ENCODE data around the gene TMEM143.
A peak's percentile ranks its signal among the peaks of the same experiment; 100 is the strongest.
"Not testable (repeated sequence)": the region's sequence is repeated elsewhere in the genome, so short reads cannot be mapped to it uniquely, and the experiment has no call there.

Gene TMEM143

DNA sequence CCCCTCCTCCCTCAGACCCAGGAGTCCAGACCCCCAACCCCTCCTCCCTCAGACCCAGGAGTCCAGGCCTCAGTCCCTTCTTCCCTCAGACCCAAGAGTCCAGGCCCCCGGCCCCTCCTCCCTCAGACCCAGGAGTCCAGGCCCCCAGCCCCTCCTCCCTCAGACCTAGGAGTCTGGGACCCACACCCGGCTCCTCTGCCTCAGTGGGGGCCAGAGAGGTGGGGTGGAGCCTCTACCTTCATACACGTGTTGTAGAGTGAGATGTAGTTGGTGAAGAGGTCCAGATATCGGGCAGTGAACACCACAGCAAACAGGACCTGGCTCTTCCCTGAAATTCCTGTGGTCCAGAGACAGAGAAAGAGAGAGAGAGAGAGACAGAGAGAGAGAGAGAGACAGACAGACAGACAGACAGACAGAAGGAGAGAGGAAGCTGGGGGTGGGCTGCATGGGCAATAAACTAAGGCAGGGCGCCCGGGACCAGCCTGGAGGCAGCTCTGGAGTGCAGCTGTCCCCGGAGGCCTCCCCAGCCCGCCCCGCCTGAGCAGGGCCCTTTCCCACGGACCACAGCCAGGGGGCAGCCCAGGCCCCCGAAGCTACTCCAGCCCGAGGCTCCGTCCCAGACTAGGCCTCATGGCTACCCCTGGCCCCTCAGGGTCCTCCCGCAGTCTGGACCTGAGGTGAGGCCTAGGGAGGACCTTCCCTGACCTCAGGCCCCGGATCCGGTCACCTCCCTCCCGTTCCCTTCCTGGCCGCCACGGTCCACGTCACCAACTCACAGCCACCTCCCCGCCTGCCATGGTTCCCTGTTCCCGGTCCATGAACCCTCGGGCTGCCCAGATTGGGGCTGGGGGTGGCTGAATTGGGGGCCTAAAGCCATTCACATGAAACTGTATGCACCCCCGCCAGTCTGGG lies 26.7 kb upstream of the TMEM143 start:
- DNase-seq = peak; percentile 80

DNA sequence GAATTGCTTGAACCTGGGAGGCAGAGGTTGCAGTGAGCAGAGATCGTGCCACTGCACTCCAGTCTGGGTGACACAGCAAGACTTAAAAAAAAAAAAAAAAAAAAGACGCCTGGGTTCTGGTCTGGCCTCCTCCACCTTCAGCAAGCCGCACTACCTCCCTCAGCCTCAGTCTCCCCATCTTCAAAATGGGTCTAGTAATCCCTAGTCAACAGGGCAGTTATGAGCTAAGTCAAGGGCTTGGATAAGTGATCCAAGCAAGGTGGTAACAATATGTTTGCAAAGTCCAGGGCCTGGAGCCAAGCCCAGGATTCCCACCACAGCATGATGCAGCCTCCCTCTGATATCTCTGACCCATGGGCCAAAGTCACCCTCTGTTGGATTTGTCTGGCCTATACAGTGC lies 23.2 kb upstream of the TMEM143 start:
- DNase-seq = no peak

DNA sequence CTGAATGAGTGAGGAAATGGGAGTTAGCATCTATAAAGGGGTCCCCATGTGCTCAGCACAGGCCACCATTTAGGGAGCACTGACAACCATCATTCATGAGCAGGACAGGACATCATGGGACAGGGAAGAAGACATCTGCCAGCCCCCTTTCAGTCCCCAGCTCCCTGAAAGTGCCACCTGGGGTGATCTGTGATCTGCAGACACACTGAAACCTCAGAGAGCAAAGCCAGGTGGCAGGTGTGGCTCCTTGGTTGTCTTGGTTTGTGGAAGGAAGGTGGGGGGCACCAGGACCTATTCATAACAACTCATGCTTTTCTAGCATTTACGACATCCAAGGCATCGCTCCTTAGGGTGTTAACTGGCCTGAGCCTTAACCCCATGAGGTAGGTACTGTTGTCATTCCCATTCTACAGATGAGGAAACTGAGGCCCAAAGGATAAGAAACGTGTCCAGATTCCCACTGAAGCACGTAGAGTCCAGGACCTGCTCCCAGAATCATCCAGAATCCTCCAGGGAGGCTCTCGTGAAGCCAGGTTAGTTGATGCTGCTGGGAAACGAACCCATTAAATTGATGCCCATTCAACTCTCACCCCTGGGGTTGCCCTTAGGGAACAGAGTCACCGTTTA lies 21.8 kb upstream of the TMEM143 start:
- no peak for DNase-seq

DNA sequence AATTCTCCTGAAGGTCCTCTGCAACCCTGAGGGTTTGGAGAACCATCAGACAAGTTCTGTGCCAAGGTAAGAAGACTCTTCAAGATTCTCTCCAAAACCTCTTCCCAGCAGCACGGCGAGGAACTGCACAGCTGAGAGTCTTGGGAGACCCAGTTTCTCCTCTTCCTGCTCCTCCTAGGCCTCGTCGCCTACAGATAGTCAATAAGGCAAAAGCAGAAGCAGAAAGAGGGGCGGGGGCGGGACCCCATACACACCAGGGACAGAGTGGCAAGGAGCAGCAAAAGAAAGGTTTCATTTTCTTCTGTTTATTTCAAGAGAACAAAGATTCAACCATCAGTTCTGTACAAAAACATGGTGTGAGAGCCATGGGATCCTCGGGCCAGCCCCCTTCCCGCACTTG lies 18.5 kb upstream of the TMEM143 start:
- DNase-seq = no peak

DNA sequence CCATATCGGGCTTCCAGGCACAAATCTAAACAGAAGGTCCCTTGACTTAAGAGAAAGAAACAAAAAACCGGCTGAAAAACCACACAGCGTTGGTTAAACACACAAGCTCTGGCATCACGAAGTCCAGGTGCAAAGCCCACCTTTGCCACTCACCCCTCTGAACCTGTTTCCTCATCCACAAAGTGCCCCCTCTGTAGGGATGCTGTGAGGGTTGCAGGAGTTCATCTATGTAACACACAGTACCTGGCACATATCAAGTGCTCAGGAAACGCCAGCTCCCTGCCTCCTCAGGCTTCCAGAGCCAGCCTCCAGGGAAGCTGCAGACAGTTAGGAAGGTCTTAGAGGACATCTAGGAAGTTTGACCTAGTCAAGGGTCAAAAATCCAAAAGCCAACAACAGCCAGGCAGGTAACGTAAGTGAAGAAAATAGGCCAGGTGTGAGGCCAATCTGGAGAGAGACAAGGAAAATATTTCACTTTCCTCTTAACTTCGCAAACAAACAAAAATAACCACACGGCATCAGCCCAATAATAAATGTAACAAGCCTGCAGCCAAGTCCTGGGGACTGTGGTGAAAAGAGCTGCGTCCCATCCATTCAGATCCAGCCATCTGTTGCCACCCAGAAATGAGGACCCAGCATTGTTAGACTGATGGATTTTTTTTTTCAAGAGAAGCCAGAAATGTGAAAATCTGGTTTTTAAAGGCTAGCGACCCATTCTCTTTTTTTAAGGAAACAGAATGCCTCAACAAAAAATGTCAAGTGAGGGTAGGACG lies 17.6 kb upstream of the TMEM143 start:
- no peak for DNase-seq

DNA sequence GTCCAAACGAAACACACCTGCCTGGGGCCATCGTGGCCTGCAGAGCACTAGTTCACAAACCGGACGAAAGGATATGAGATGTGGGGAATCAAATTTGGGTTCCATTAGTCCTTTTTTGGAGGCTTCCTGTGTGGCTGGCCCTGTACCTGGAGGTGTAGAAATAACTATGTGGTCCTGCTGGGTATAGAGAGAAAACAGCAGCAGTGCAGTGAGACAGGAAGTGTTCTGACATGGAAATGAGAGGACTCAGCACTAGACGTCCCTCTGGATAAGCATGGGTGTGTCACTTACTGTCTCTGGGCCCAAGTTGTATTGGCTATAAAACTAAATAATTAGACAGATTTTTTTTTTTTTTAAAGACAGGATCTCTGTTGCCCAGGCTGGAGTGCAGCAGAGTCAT lies 15.3 kb upstream of the TMEM143 start:
- no peak for DNase-seq

DNA sequence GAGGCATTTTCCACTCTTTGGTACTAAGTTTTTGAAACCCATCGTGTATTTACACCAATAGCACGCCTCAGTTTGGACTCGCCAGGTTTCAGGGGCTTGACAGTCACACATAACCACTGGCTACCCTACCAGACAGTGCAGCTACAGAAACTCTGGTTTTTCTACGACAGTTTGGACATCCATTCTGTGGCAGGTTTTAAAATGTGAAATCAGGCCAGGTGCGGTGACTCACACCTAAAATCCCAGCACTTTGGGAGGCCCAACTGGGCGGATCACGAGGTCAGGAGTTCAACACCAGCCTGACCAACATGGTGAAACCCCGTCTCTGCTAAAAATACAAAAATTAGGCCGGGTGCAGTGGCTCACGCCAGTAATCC lies 14.4 kb upstream of the TMEM143 start:
- no peak for DNase-seq

DNA sequence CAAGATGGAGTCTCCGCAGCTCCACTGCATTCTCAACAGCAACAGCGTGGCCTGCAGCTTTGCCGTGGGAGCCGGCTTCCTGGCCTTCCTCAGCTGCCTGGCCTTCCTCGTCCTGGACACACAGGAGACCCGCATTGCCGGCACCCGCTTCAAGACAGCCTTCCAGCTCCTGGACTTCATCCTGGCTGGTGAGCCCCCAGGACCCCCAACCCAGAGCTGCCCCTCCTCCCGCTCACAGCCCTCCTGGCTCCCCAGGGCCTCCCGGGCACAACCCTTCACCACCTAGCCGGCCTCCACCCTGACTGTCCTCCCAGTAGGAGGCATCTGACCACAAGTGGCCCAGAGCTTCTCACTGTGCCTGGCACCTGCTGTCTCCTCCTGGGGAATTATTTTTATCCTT lies 9.8 kb upstream of the TMEM143 start:
- DNase-seq = no peak

DNA sequence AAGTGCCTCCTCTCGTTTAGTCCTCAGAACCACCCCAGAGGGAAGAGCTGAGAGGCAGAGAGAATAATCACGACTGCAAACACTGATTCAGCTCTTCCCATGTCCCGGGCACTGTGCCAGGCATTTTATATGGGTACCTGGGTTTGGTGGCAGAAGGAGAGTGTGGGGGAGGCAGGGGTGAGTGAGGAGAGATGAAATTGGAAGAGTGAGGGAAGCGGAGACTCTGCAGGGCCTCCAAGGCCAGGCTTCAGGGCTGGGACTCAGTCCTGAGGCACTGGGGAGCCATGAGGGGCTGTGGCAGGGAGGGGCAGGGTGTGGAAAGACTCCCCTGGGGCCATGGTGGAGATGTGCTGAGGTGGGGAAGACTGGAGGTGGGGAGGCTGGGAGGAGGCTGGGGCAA lies 9.2 kb upstream of the TMEM143 start:
- DNase-seq = peak; percentile 25

DNA sequence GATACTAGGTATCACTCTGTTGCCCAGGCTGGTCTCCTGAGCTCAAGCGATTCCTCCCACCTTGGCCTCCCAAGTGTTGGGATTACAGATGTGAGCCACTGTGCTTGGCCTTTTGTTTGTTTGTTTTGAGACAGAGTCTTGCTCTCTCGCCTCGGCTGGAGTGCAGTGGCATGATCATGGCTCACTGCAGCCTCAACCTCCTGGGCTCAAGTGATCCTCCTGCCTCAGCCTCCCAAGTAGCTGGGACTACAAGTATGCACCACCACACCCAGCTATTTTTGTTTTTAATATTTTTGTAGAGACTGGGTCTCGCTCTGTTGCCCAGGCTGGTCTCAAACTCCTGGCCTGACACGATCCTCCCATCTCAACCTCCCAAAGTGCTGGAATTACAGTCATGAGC lies 8.0 kb upstream of the TMEM143 start:
- not testable (repeated sequence) for DNase-seq

DNA sequence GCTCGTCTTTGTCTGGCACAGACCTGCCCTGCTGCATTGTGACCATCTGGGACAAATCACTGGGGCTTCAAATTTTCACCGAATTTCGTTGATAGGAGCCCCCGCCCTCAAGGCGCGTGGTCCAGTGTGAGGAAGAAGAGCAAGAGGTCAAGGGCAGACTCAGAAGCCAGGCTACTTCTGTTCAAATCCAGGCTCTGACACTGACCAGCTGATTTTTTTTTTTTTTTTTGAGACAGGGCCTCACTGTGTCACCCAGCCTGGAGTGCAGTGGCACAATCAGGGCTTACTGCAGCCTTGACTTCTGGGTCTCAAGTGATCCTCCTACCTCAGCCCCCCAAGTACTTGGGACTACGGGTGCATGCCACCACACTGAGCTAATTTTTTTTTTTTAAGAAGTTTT lies 7.6 kb upstream of the TMEM143 start:
- no peak for DNase-seq

DNA sequence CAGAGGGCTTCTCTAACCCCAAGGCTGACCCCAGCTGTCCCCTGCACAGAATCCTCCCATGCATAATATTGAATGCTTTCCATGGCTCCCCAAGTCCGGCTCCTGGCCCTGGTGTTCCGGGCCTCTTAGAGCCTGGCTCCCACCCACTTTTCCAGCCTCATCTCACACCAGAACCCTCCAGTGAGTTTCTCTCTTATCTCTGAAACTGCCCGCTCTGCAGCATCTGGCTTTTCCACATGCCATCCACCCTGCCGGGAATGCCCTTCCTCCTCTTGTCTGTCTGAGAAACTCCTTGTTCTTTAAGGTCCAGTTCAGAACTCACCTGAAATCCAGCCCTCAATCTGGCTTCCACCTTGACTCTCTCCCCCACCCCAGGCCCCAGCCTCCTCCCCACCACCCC lies 7.2 kb upstream of the TMEM143 start:
- DNase-seq = peak; percentile 31

DNA sequence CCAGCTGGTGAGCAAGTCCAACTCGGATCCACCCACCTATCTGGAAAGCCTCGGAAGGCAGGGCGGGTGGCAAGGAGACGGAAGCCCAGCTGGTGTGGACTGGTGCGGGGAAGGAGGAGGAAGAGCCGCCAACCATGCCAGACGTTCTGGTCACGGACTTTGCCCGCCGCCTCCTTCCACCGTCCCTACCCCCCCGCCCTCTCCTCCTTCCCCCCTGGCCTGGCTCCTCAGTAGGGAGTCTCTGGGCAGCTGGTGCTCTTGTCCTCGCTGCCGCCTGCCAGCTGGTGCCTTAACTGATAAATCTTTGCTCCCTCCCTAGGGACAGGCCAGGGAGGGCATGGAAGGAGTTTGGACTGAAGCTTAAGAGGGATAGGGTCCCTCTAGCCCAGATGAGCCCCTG lies 5.2 kb upstream of the TMEM143 start:
- peak; percentile 98 for DNase-seq

DNA sequence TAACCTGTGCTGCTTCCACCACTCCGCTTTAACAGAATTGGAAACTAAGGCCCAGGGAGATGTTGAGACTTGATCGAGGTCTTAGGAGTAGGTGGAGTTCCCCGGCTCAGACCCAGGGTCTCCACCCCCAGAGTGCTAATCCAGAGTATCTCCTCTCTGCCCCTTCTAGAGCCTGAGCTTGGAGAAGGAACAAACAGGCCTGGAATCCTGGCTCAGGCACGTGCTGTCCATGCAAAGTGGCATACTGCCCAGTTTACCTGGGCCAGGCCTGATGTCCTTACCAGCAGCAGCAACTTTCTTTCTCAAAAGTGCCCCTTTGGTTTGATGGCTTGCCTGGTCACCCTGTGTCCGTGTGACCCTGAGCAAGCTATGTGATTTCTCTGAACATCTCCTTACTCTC lies 4.1 kb upstream of the TMEM143 start:
- DNase-seq = peak; percentile 74

DNA sequence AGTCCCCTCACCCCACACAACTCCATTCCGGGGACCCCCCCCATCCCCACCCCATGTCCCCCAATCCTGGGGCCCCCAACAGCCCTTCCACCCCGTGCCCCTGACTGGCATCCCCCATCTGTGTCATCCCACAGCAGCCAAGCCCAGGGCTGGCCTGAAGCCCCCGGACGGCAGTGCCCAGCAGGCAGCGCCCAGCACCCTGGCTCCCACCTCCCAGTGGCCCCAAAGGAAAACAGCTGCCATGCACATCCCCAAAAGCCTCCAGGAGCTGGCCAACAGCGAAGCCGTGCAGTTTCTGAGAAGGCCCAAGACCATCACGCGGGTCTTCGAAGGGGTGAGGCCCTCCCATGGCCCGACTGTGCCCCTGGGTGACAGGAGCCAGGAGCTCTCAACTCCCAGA lies 1.9 kb upstream of the TMEM143 start:
- no peak for DNase-seq

DNA sequence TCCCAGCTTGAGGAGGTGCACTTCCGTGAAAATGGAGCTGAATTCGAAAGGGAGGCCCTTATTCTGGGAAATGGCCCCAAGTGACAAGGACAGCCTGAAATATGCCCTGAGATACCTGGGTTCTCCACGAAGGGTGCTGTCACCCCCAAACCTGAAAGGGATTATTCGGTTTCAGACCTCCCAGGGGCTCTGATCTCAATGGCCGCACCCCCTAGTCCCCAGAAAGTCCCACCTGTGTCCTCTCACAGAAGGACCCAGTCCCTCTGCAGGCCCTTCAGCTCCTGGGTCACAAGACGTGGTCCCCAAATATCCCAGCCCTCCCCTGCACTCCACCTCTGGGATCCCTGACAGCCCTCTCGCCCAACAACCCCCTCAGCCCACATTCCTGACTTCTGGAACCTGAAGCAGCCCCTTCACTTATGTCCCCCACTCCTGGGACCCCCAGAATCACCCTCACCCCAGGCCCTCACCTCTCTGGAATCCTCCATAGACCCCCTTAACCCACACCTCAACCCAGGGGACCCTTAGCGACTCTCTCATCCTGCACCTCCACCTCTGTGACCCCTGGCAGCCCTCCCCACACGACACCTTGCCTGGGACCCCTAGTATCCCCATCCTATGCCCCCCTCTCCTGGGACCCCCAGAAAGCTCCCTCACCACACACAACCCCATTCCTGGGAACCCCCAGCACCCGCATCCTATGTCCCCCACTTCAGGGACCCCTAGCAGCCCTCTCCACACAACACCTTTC lies 1.0 kb upstream of the TMEM143 start:
- DNase-seq = no peak

DNA sequence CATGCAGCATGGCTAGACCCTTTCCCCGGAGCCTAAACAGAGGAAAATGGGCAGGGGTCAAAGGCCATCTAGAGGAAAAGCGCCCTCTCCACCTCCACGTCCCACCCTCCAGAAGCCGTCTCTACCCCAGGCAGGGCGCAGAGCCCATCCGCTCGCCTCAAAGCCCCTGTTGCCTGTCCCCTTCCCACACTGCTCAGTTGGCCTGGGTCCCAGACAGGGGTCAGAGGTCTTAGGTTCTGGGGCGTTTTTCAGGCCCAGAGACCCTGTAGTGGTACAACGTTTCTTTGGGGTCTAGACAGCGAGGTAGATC lies 285 bp downstream of the TMEM143 start:
- DNase-seq = peak; percentile 71

DNA sequence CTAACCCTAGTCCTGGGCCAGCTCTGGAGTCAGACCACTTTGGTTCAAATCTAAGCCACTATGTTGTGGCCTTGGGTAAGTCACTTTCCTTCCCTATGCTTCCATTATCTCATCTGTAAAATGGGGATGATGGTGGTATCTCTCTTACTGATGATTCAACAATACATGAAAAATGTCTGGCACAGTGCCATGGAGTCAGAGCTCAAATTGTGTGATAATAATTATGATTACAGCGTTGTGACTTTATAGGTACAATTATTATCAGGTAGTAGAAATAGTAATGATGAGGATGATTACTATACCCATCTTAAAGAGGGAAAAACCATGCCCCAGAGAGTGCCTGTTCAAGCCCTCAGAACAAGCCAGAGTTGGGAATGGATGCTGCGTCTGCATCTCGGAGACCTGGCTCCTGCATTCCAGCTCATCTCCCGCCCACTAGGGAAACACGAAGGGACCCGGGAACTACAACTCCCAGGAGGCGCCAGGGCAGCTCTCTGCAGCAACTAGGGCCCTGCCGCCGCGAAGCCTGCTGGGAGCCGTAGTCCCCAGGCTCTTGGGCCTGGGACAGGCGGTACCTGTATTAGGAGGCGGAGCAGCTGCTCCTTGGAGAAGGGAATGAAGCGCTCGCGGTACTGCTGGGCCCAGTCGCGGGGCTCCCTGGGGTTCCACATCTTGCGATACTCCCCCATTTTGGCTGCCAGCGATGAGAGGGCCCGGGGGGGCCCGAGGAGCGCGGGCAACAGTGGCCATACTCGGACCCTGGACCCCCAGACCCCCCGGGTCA lies 832 bp downstream of the TMEM143 start:
- peak; percentile 99 for DNase-seq

DNA sequence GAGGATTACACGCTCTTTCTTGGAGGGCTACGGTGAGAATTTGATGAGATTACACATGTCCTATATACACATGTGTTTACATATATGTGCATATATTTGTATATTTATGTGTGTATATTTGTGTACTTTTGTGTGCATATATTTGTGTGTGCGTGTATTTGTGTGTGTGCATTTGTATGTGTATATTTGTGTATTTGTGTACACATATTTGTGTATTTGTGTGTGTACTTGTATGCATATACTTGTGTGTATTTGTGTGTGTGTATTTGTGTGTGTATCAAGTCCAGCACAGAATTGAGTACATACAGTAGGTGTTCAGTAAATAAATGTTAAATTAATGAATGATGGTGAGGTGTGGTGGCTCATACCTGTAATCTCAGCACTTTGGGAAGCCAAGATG lies 1.8 kb downstream of the TMEM143 start:
- no peak for DNase-seq

DNA sequence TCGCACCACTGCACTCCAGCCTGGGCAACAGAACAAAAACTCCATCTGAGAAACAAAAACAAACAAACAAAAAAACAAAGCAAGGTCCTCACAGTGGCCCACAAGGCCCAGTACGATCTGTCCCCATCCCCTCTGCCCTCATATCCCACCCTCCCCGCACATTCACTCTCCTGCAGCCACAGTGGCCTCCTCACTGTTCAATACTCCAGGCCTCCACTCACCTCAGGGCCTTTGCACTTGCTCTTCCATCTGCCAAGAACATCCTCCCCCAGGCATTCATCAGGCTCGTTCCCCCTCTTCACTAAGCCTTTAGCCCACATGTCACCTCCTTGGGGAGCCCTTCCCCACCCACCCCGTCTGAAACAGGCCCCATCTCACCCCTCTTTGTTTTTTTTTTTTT lies 4.6 kb downstream of the TMEM143 start:
- DNase-seq = no peak

DNA sequence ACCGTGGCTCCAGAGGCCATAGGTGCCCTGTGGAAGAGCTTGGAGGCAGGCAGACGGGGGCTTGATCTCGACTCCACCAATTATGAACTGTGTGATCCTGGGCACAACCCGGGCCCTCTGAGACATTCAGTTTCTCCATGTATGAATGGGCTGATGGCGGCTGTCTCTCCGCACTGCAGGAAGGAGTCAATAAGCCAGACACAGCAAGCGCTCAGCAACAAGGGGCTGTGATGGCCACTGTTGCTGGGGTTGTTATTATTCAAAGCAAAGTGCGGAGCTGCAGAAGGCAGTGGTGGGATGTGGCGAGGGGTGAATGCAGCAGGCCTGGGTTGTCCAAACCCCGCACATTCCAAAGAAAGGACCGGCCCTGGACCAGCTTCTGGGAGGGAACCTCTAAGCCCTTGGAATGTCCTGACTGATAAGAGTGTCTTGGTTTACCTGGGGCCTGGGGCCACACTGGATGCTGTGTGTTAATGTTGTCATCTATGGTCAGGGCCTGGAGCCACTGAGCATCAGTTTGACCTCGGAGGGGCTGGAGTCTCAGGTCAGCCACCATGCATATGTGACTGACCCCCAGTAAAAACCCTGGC lies 8.3 kb downstream of the TMEM143 start:
- no peak for DNase-seq

DNA sequence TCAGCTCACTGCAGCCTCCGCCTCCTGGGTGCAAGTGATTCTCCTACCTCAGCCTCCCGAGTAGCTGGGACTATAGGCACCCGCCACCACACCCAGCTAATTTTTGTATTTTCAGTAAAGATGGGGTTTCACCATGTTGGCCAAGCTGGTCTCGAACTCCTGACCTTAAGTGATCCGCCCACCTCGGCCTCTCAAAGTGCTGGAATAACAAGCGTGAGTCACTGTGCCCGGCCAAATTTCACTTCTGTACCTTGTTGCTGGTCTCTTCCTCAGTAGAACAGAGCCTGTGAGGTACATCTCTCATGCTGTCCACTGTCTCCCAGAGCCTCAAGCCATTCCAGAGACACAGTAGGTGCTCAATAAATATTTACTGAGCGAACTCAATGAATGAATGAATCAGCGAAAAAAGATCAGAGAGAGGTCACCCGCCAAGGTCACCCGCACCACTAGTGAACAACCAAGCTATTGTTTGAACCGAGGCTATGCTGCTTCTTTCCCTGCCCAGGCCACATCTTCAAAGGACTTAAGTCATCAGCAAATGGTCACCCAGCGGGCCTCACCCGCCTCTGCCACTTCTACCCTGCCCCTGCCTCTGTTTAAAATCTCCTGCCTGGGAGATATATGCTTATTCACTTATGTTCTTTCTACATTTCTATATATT lies 9.3 kb downstream of the TMEM143 start:
- DNase-seq = no peak
